Fibroblast of pulmonary artery (primary cell): ENCODE measurements around the gene AOPEP.

ENCODE experiments used
- DNase-seq: peaks from one replicate; pipeline ENCODE4 v3.0.0-alpha.2; 2010; ENCODE audit warnings: low read depth
- H3K4me3 ChIP-seq: replicated peaks from 2 replicates; pipeline ENCODE4 v1.5.1; 2011; ENCODE audit warnings: low read depth, mild to moderate bottlenecking, control low read depth, low read length, moderate library complexity
- CTCF ChIP-seq: IDR thresholded peaks from 2 replicates; pipeline ENCODE4 v1.5.1; 2011; ENCODE audit warnings: mild to moderate bottlenecking, control low read depth, low read length, inconsistent platforms; ENCODE audit errors: missing control alignments

Gene AOPEP

GRCh38 chr9:95116002-95116807 lies 389.7 kb downstream of the AOPEP start:
- H3K4me3 ChIP-seq = no peak overlapping the region
- DNase-seq = no peak
- TF ChIP-seq CTCF = peak; percentile 11

GRCh38 chr9:95116808-95117204 lies 390.3 kb downstream of the AOPEP start:
- peak; percentile 21 for DNase-seq
- H3K4me3 ChIP-seq = no peak overlapping the region
- TF ChIP-seq CTCF = no peak

GRCh38 chr9:95118596-95118995 lies 392.1 kb downstream of the AOPEP start:
- TF ChIP-seq CTCF = no peak
- no peak for DNase-seq
- no peak overlapping the region for H3K4me3 ChIP-seq

GRCh38 chr9:95120781-95121370 lies 394.4 kb downstream of the AOPEP start:
- no peak for DNase-seq
- no peak for TF ChIP-seq CTCF
- H3K4me3 ChIP-seq = no peak overlapping the region

- TF ChIP-seq CTCF = peak; percentile 7
- no peak overlapping the region for H3K4me3 ChIP-seq
- DNase-seq = no peak
Measured at GRCh38 chr9:95124582-95125367, 398.3 kb downstream of the AOPEP start.

- TF ChIP-seq CTCF = no peak
- DNase-seq = no peak
- H3K4me3 ChIP-seq = no peak overlapping the region
Measured at GRCh38 chr9:95125652-95126051, 399.2 kb downstream of the AOPEP start.
